Iris pigment epithelial cell (primary cell): ENCODE measurements around the gene OR2T5.
"Not testable (repeated sequence)": the region's sequence is repeated elsewhere in the genome, so short reads cannot be mapped to it uniquely, and the experiment has no call there.

Experiments
- DNase-seq: peaks from one replicate; pipeline ENCODE4 v3.0.0-alpha.2; 2011; ENCODE audit warnings: low read depth

The OR2T5 gene

GRCh38 chr1:248507773-248508172, 19.4 kb downstream of the OR2T5 start, which contains the start of gene OR2G6:
OR2G6 (plus strand) TSS chr1:248508073; CDS start chr1:248521647, 13,574 bp downstream.
- not testable (repeated sequence) for DNase-seq

GRCh38 chr1:248510217-248510616, 21.8 kb downstream of the OR2T5 start:
- not testable (repeated sequence) for DNase-seq

- DNase-seq: no peak
Observed at GRCh38 chr1:248521856-248522255, 33.5 kb downstream of the OR2T5 start.

- DNase-seq: not testable (repeated sequence)
Observed at GRCh38 chr1:248537449-248537848, 49.1 kb downstream of the OR2T5 start.
